ENCODE results near the gene IFT74. TPM values are rescaled to one million over a fixed set of nuclear protein-coding genes. Genes with fewer than 3 reads are reported as not detected.

Gene IFT74
- 10.4 TPM for polyA plus RNA-seq (2013, experiment 1 of 2; ENCODE audit: insufficient read length)
- polyA plus RNA-seq (2013, experiment 2 of 2; ENCODE audit: insufficient read length): 9.7 TPM

GRCh38 chr9:26955921-26956859 lies at the start of gene IFT74:
IFT74 (plus strand) TSS chr9:26956412; CDS start chr9:26961968, 5,556 bp downstream.
- peak; percentile 98 for DNase-seq

- DNase-seq: no peak
Measured at GRCh38 chr9:26913138-26913668, 43.0 kb upstream of the IFT74 start.

GRCh38 chr9:26919698-26920097 lies 36.5 kb upstream of the IFT74 start:
- no peak for DNase-seq

- no peak for DNase-seq
Measured at GRCh38 chr9:26925609-26926008, 30.6 kb upstream of the IFT74 start.

- no peak for DNase-seq
Measured at GRCh38 chr9:26928902-26929495, 27.2 kb upstream of the IFT74 start.

- no peak for DNase-seq
Measured at GRCh38 chr9:26935847-26936246, 20.4 kb upstream of the IFT74 start.

GRCh38 chr9:26937816-26938371 lies 18.3 kb upstream of the IFT74 start:
- DNase-seq: no peak

- DNase-seq: no peak
Measured at GRCh38 chr9:26939955-26940711, 16.1 kb upstream of the IFT74 start.

- no peak for DNase-seq
Measured at GRCh38 chr9:26940779-26941178, 15.4 kb upstream of the IFT74 start.

- no peak for DNase-seq
Measured at GRCh38 chr9:26945591-26945990, 10.6 kb upstream of the IFT74 start.

- DNase-seq: peak; percentile 89
Measured at GRCh38 chr9:26946753-26947727, 9.2 kb upstream of the IFT74 start, which contains the start of gene PLAA. PLAA (minus strand) TSS chr9:26947242; CDS start chr9:26947045, 197 bp downstream.

GRCh38 chr9:26947736-26948135 lies 8.5 kb upstream of the IFT74 start:
- no peak for DNase-seq

- no peak for DNase-seq
Measured at GRCh38 chr9:26949637-26950069, 6.6 kb upstream of the IFT74 start.

- DNase-seq: no peak
Measured at GRCh38 chr9:26950521-26950920, 5.7 kb upstream of the IFT74 start.

GRCh38 chr9:26951794-26952193 lies 4.4 kb upstream of the IFT74 start:
- no peak for DNase-seq

- DNase-seq: no peak
Measured at GRCh38 chr9:26954050-26954508, 2.1 kb upstream of the IFT74 start.

- DNase-seq: no peak
Measured at GRCh38 chr9:26955222-26955903, 849 bp upstream of the IFT74 start.

- no peak for DNase-seq
Measured at GRCh38 chr9:26956860-26957233, 635 bp downstream of the IFT74 start.

GRCh38 chr9:26971721-26972120 lies 15.5 kb downstream of the IFT74 start:
- no peak for DNase-seq

GRCh38 chr9:26973989-26974388 lies 17.8 kb downstream of the IFT74 start:
- DNase-seq: no peak
